GM10248 (cell line): ENCODE data around the gene WIZ.
A peak's percentile ranks its signal among the peaks of the same experiment; 100 is the strongest.
"Not testable (repeated sequence)": the region's sequence is repeated elsewhere in the genome, so short reads cannot be mapped to it uniquely, and the experiment has no call there.

Experiments
- CTCF ChIA-PET: fragments of 300-600 bp; sonication (Branson Sonifier 250); formaldehyde crosslinking; extraction: SDS; loops from one replicate; lab custom pipeline; 2021; ENCODE audit warnings: antibody characterized with exemption; lab: Yijun Ruan, JAX
- POLR2A ChIA-PET: fragments of 350-650 bp; sonication (Branson Sonifier 250); formaldehyde crosslinking; extraction: SDS; loops from one replicate; lab custom pipeline; 2020; ENCODE audit warnings: antibody characterized with exemption; lab: Yijun Ruan, JAX
- DNase-seq: peaks from one replicate; pipeline ENCODE4 v3.0.0; 2012; ENCODE audit errors: extremely low spot score
- CTCF ChIP-seq: IDR thresholded peaks from 2 replicates; pipeline ENCODE4 v1.5.1; 2012; ENCODE audit warnings: mild to moderate bottlenecking, low read depth; ENCODE audit errors: extremely low read depth, missing control alignments, control extremely low read depth

The WIZ gene

GRCh38 chr19:15418579-15419412, 31.0 kb downstream of the WIZ start, which contains the start of gene AKAP8L:
Gene AKAP8L, minus strand, starts transcription at chr19:15418988. Its CDS starts 65 bp downstream, at chr19:15418923.
- TF ChIP-seq CTCF = peak; percentile 85
- DNase-seq = peak; percentile 100
- ChIA-PET CTCF (interaction anchor here (0.7 to 4.0 kb wide), 36 partner anchors 9 to 327 kb away, joined by 3 to 50 read pairs (median 4); partner anchors contain the start of genes AKAP8, PGLYRP2 and RASAL3), POLR2A (interaction anchor here (0.5 to 1.8 kb wide), 13 partner anchors 9 to 882 kb away, joined by 3 to 18 read pairs (median 4); partner anchors contain the start of gene AKAP8)

GRCh38 chr19:15418231-15418578, 31.6 kb downstream of the WIZ start:
- TF ChIP-seq CTCF = no peak
- CTCF ChIA-PET = interaction anchor here (0.9 to 4.0 kb wide), 17 partner anchors 12 to 326 kb away, joined by 3 to 50 read pairs (median 4); partner anchors contain the start of genes AKAP8 and PGLYRP2
- DNase-seq = no peak
- POLR2A ChIA-PET = interaction anchor here (1.2 to 1.8 kb wide), 5 partner anchors 28 to 84 kb away, joined by 3 to 18 read pairs (median 4); partner anchors contain the start of gene AKAP8

GRCh38 chr19:15417699-15418098, 32.1 kb downstream of the WIZ start:
- ChIA-PET CTCF (interaction anchor here (1.0 to 2.8 kb wide), 5 partner anchors 8 to 39 kb away, joined by 3 to 15 read pairs (median 4); partner anchors contain the start of gene AKAP8), POLR2A (interaction anchor here (1.7 kb wide), 1 partner anchor 38 kb away, joined by 18 read pairs; the partner anchor contains the start of gene AKAP8)
- TF ChIP-seq CTCF = no peak
- DNase-seq = no peak

GRCh38 chr19:15412832-15413231, 36.9 kb downstream of the WIZ start:
- no peak for DNase-seq
- POLR2A ChIA-PET = no interaction called here
- CTCF ChIA-PET = no interaction called here
- no peak for TF ChIP-seq CTCF

- CTCF ChIA-PET = interaction anchor here (0.6 to 1.6 kb wide), 2 partner anchors 22 to 66 kb away, joined by 3 read pairs; no protein-coding TSS in a partner anchor
- DNase-seq, POLR2A ChIA-PET: not testable (repeated sequence)
These were observed 38.4 kb downstream of the WIZ start for GRCh38 chr19:15411351-15411750.

- ChIA-PET POLR2A (no interaction called here), CTCF (interaction anchor here (1.2 to 2.7 kb wide), 3 partner anchors 12 to 17 kb away, joined by 3 to 7 read pairs (median 4); partner anchors contain the start of gene AKAP8L)
- DNase-seq = no peak
- no peak for TF ChIP-seq CTCF
These were observed 45.0 kb downstream of the WIZ start for GRCh38 chr19:15404780-15405211.
